Panc1 (cell line): ENCODE data around the gene PDE1A. TPM values are rescaled to one million over a fixed set of nuclear protein-coding genes. Genes with fewer than 3 reads are reported as not detected.

Experiments used
- ATAC-seq: fragments of 200-7000 bp; cut with Tn5 transposase; 2 replicates; pipeline ENCODE4 v1.9.1; 2020; ENCODE audit warnings: mild to moderate bottlenecking, moderate library complexity
- BruUV-seq: library from RNA; stranded (reverse); fragments of 400-500 nt; replicated peaks from 2 replicates; lab custom pipeline; 2021; lab: Mats Ljungman, UMichigan
- CTCF ChIA-PET: fragments of 300-600 bp; sonication (Branson Sonifier 250); formaldehyde crosslinking; loops from one replicate; lab custom pipeline; 2022; ENCODE audit warnings: antibody characterized with exemption; lab: Charles Lee
- POLR2A ChIA-PET: fragments of 300-600 bp; sonication (Branson Sonifier 250); formaldehyde crosslinking; loops from one replicate; lab custom pipeline; 2022; ENCODE audit warnings: antibody characterized with exemption; lab: Charles Lee
- DNase-seq: peaks from one replicate; pipeline ENCODE4 v3.0.0-alpha.2; 2010; ENCODE audit warnings: low read depth, low spot score
- H3K27ac ChIP-seq: 2 replicates; pipeline ENCODE4 v1.5.1; 2011; ENCODE audit warnings: mild to moderate bottlenecking, low read length, inconsistent platforms
- H3K27me3 ChIP-seq: fragments of 200-500 bp; sonication (Bioruptor generic); 2 replicates; pipeline ENCODE4 v1.6.0; 2014; ENCODE audit warnings: low read length, inconsistent platforms; ENCODE audit not compliant: control insufficient read depth, insufficient read depth
- H3K36me3 ChIP-seq: fragments of 200-500 bp; sonication (Bioruptor generic); 2 replicates; pipeline ENCODE4 v1.5.1; 2014; ENCODE audit warnings: inconsistent platforms, mild to moderate bottlenecking, low read length, moderate library complexity; ENCODE audit not compliant: control insufficient read depth, insufficient read depth
- H3K4me1 ChIP-seq: 2 replicates; pipeline ENCODE4 v1.5.1; 2011; ENCODE audit warnings: inconsistent platforms, mild to moderate bottlenecking, low read length, moderate library complexity; ENCODE audit not compliant: control insufficient read depth, insufficient read depth
- H3K4me3 ChIP-seq, 2 experiments: 2 replicates each; pipeline ENCODE4 v1.5.1; 2011 to 2012; ENCODE audit warnings: low read depth in 2 of 2, low read length in 2 of 2, mild to moderate bottlenecking in 2 of 2, inconsistent platforms in 1 of 2, moderate library complexity in 1 of 2
- H3K9me3 ChIP-seq: fragments of 200-500 bp; sonication (Bioruptor generic); 2 replicates; pipeline ENCODE4 v1.5.1; 2014; ENCODE audit warnings: low read depth, mild to moderate bottlenecking, inconsistent platforms, low read length, moderate library complexity; ENCODE audit not compliant: control insufficient read depth, insufficient read depth
- POLR2AphosphoS5 ChIP-seq: IDR thresholded peaks from 2 replicates; pipeline ENCODE4 v1.6.1; 2012; ENCODE audit warnings: mild to moderate bottlenecking, low read depth, low read length, moderate library complexity
- REST ChIP-seq, 2 experiments: IDR thresholded peaks; 2 replicates each; pipeline ENCODE4 v1.6.1; 2011 to 2012; ENCODE audit warnings: low read depth in 2 of 2, control low read depth in 1 of 2, low read length in 1 of 2, mild to moderate bottlenecking in 1 of 2, moderate library complexity in 1 of 2; ENCODE audit not compliant: insufficient read depth in 1 of 2
- SIN3A ChIP-seq: IDR thresholded peaks from 2 replicates; pipeline ENCODE4 v1.6.1; 2012; ENCODE audit warnings: low read depth, mild to moderate bottlenecking, low read length, moderate library complexity, borderline replicate concordance; ENCODE audit not compliant: insufficient read depth
- TCF7L2 ChIP-seq: IDR thresholded peaks from 2 replicates; pipeline ENCODE4 v1.6.1; 2011; ENCODE audit warnings: mild to moderate bottlenecking, low read depth, low read length, inconsistent platforms
- in situ Hi-C: cut with HindIII; loops from 2 replicates; pipeline ENCODE4 v1.10.0; 2016; ENCODE audit warnings: low sequenced_read_pairs, low pct_unique_long_range_greater_than_20kb
- intact Hi-C: fragments of 100-400 bp; cut with micrococcal nuclease; formaldehyde crosslinking; loops from one replicate; pipeline ENCODE4 v1.10.0; 2022; ENCODE audit not compliant: unreplicated experiment
- total RNA-seq: library from RNA; stranded (reverse); gene quantifications from one replicate; pipeline ENCODE4 v1.2.1, GENCODE V29; 2021; ENCODE audit not compliant: unreplicated experiment
- TF ChIP-seq, protein P1 (sequence below): fragments of 450-650 bp; IDR thresholded peaks from 2 replicates; pipeline ENCODE4 v1.5.1; 2017; ENCODE audit warnings: mild to moderate bottlenecking

Gene PDE1A
- total RNA-seq, 1 experiment from 2014 or later, result 0.08 TPM

GRCh38 chr2:182097571-182098164 lies 329.2 kb downstream of the PDE1A start:
- in situ Hi-C loops (loop anchor here (25.0 kb wide), 1 partner anchor 335 kb away; no protein-coding TSS in a partner anchor), intact Hi-C loops (no loop called here)
- Histone ChIP-seq H3K4me3 (no peak overlapping the region), H3K36me3 (no peaks in the 10 kb centered on the region), H3K4me1 (no peaks in the 10 kb centered on the region), H3K27me3 (no peaks in the 10 kb centered on the region), H3K27ac (no peak overlapping the region), H3K9me3 (no peaks in the 10 kb centered on the region)
- DNase-seq, result no peak
- no TSS peak for BruUV-seq
- POLR2A ChIA-PET, result no interaction called here
- TF ChIP-seq SIN3A, result no peak
- TF ChIP-seq TCF7L2, result no peak
- TF ChIP-seq POLR2AphosphoS5, result no peak
- TF ChIP-seq, protein P1, sequence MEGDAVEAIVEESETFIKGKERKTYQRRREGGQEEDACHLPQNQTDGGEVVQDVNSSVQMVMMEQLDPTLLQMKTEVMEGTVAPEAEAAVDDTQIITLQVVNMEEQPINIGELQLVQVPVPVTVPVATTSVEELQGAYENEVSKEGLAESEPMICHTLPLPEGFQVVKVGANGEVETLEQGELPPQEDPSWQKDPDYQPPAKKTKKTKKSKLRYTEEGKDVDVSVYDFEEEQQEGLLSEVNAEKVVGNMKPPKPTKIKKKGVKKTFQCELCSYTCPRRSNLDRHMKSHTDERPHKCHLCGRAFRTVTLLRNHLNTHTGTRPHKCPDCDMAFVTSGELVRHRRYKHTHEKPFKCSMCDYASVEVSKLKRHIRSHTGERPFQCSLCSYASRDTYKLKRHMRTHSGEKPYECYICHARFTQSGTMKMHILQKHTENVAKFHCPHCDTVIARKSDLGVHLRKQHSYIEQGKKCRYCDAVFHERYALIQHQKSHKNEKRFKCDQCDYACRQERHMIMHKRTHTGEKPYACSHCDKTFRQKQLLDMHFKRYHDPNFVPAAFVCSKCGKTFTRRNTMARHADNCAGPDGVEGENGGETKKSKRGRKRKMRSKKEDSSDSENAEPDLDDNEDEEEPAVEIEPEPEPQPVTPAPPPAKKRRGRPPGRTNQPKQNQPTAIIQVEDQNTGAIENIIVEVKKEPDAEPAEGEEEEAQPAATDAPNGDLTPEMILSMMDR, result no peak
- TF ChIP-seq REST (IDR thresholded peaks at IDR 0.05; ENCODE audit: insufficient read depth in 1 of 2, low read depth in 2 of 2, low read length in 1 of 2), result no peak
- CTCF ChIA-PET, result no interaction called here
- ATAC-seq, result no peak

DNA sequence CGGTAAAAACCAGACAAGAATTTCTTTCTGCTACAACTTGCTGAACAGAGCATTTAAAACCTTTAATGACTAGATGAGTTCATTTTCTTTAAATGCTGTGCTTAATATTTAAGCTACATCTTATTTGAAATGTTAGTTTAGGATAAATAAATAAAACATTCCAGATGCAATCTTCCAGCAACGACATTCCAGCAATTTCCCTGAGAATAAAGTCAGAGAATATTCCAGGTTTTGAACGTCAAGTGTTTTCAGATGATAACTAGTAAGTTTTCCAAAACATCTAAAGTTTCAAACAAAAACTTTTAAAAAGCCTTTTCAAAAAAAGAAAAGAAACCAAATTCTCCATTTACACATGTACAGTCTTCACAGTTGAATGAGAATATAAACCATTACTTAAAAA lies 336.4 kb downstream of the PDE1A start:
- no peak for ATAC-seq
- H3K4me3 ChIP-seq, result no peak overlapping the region
- no peaks in the 10 kb centered on the region for H3K27me3 ChIP-seq
- no peaks in the 10 kb centered on the region for H3K36me3 ChIP-seq
- no peak for DNase-seq
- H3K4me1 ChIP-seq, result no peaks in the 10 kb centered on the region
- TF ChIP-seq TCF7L2, result no peak
- TF ChIP-seq POLR2AphosphoS5, result no peak
- TF ChIP-seq, protein P1, result no peak
- no peak for TF ChIP-seq SIN3A
- no peak for TF ChIP-seq REST (IDR thresholded peaks at IDR 0.05; ENCODE audit: insufficient read depth in 1 of 2, low read depth in 2 of 2, low read length in 1 of 2)
- POLR2A ChIA-PET, result no interaction called here
- CTCF ChIA-PET, result no interaction called here
- H3K9me3 ChIP-seq, result no peaks in the 10 kb centered on the region
- in situ Hi-C loops, result loop anchor here (25.0 kb wide), 1 partner anchor 328 kb away; no protein-coding TSS in a partner anchor
- H3K27ac ChIP-seq, result no peak overlapping the region
- BruUV-seq, result no TSS peak
- intact Hi-C loops, result no loop called here
